Fibroblast of villous mesenchyme (primary cell): Measurements from ENCODE around the gene RAD51B. TPM values are rescaled to one million over a fixed set of nuclear protein-coding genes. Genes with fewer than 3 reads are reported as not detected.

Experiments used
- DNase-seq: peaks from one replicate; pipeline ENCODE4 v3.0.0-alpha.2; 2010; ENCODE audit warnings: low read depth
- H3K4me3 ChIP-seq: 2 replicates; pipeline ENCODE4 v1.5.1; 2011; ENCODE audit warnings: low read depth, mild to moderate bottlenecking, low read length
- CTCF ChIP-seq: IDR thresholded peaks from 2 replicates; pipeline ENCODE4 v1.5.1; 2012; ENCODE audit warnings: low read depth, mild to moderate bottlenecking, low read length; ENCODE audit not compliant: insufficient read depth
- total RNA-seq: library from RNA; depleted of rRNA; stranded (reverse); fragments of >200 nt; gene quantifications from 2 replicates; pipeline ENCODE4 v1.2.3, GENCODE V29; 2012

The RAD51B gene
- total RNA-seq, 1 donor = 22.0 TPM

- no peak for TF ChIP-seq CTCF
- H3K4me3 ChIP-seq = no peak overlapping the region
- no peak for DNase-seq
Measured at GRCh38 chr14:68389943-68390342, 570.4 kb downstream of the RAD51B start.

GRCh38 chr14:68390741-68391140, 571.2 kb downstream of the RAD51B start:
- TF ChIP-seq CTCF = no peak
- no peak for DNase-seq
- no peak overlapping the region for H3K4me3 ChIP-seq

GRCh38 chr14:68391311-68392014, 571.9 kb downstream of the RAD51B start:
- no peak overlapping the region for H3K4me3 ChIP-seq
- no peak for TF ChIP-seq CTCF
- DNase-seq = no peak

- DNase-seq = peak; percentile 88
- no peak for TF ChIP-seq CTCF
- no peak overlapping the region for H3K4me3 ChIP-seq
Measured at GRCh38 chr14:68392393-68393141, 573.0 kb downstream of the RAD51B start.

GRCh38 chr14:68393259-68393658, 573.7 kb downstream of the RAD51B start:
- no peak for DNase-seq
- no peak overlapping the region for H3K4me3 ChIP-seq
- TF ChIP-seq CTCF = no peak

GRCh38 chr14:68394118-68394763, 574.7 kb downstream of the RAD51B start:
- DNase-seq = no peak
- no peak for TF ChIP-seq CTCF

More at GRCh38 chr14:68394118-68394763, 574.7 kb downstream of the RAD51B start:
- no peak overlapping the region for H3K4me3 ChIP-seq
